H1 (cell line): ENCODE results near the gene GPATCH4. TPM values are rescaled to one million over a fixed set of nuclear protein-coding genes. Genes with fewer than 3 reads are reported as not detected.

Source experiments
- CTCF ChIA-PET: fragments of 300-600 bp; sonication (Branson Sonifier 250); formaldehyde crosslinking; loops from one replicate; lab custom pipeline; 2021; ENCODE audit not compliant: partially characterized antibody; lab: Charles Lee
- POLR2A ChIA-PET: fragments of 300-600 bp; sonication (Branson Sonifier 250); formaldehyde crosslinking; loops from one replicate; lab custom pipeline; 2021; ENCODE audit warnings: inconsistent platforms; ENCODE audit not compliant: partially characterized antibody; lab: Charles Lee
- DNase-seq, 2 experiments: peaks; one replicate each; pipeline versions ENCODE4 v3.0.0 to v3.0.0-alpha.2; 2010 to 2022; ENCODE audit warnings: low spot score in 2 of 2, low read depth in 1 of 2, mixed read lengths in 1 of 2
- FAIRE-seq: peaks from 2 replicates; lab custom pipeline; 2011; peaks lifted over from hg19 to GRCh38; lab: Jason Lieb, UNC
- H2AFZ ChIP-seq: 2 replicates; pipeline ENCODE4 v1.8.1; 2012; ENCODE audit warnings: low read length, inconsistent platforms
- H2AK5ac ChIP-seq: 2 replicates; pipeline ENCODE4 v1.6.1; 2013; ENCODE audit warnings: low read depth, low read length
- H2BK120ac ChIP-seq: replicated peaks from 2 replicates; pipeline ENCODE3; 2013; ENCODE audit warnings: low read depth, low read length, inconsistent platforms
- H2BK12ac ChIP-seq: 2 replicates; pipeline ENCODE4 v1.6.1; 2013; ENCODE audit warnings: low read depth, low read length
- H2BK15ac ChIP-seq: 2 replicates; pipeline ENCODE4 v1.6.1; 2013; ENCODE audit warnings: low read length
- H2BK20ac ChIP-seq: 2 replicates; pipeline ENCODE4 v1.6.1; 2013; ENCODE audit warnings: low read length
- H2BK5ac ChIP-seq: 2 replicates; pipeline ENCODE4 v1.6.1; 2013; ENCODE audit warnings: low read depth, low read length
- H3K14ac ChIP-seq: 2 replicates; pipeline ENCODE4 v1.6.1; 2013; ENCODE audit warnings: inconsistent platforms; ENCODE audit not compliant: insufficient read length
- H3K18ac ChIP-seq: 2 replicates; pipeline ENCODE4 v1.6.1; 2013; ENCODE audit warnings: low read length; ENCODE audit errors: extremely low read depth
- H3K23ac ChIP-seq: 2 replicates; pipeline ENCODE4 v1.6.1; 2013; ENCODE audit warnings: inconsistent platforms; ENCODE audit not compliant: insufficient read length
- H3K23me2 ChIP-seq: 2 replicates; pipeline ENCODE4 v1.6.1; 2013; ENCODE audit warnings: low read depth, low read length
- H3K27ac ChIP-seq: 2 replicates; pipeline ENCODE4 v1.6.1; 2011; ENCODE audit warnings: low read depth, low read length, inconsistent platforms
- H3K27me3 ChIP-seq, 4 experiments: replicated peaks in 1 of 4; 1 replicate in 1 of 4; 2 replicates in 3 of 4; pipeline versions ENCODE4 v1.6.1 to v1.8.1; 2011 to 2013; ENCODE audit warnings: low read length in 3 of 4, mild to moderate bottlenecking in 3 of 4, inconsistent platforms in 2 of 4, mixed read lengths in 2 of 4, moderate library complexity in 1 of 4; ENCODE audit not compliant: control insufficient read depth in 3 of 4, insufficient read depth in 3 of 4; ENCODE audit errors: extremely low read depth in 1 of 4
- H3K36me3 ChIP-seq, 4 experiments: 2 replicates each; pipeline versions ENCODE4 v1.6.1 to v1.8.1; 2011 to 2013; ENCODE audit warnings: mild to moderate bottlenecking in 4 of 4, low read length in 3 of 4, moderate library complexity in 2 of 4, control low read depth in 1 of 4, inconsistent platforms in 1 of 4; ENCODE audit not compliant: insufficient read depth in 4 of 4, control insufficient read depth in 2 of 4
- H3K4ac ChIP-seq: replicated peaks from 2 replicates; pipeline ENCODE3; 2013; ENCODE audit warnings: low read length, low read depth, mixed read lengths, inconsistent platforms; ENCODE audit not compliant: insufficient read length
- H3K4me1 ChIP-seq, 4 experiments: replicated peaks in 1 of 4; 1 replicate in 1 of 4; 2 replicates in 3 of 4; pipeline versions ENCODE4 v1.6.1 to v1.8.1; 2011 to 2013; ENCODE audit warnings: low read length in 3 of 4, inconsistent platforms in 2 of 4, mixed read lengths in 1 of 4; ENCODE audit not compliant: insufficient read depth in 4 of 4, control insufficient read depth in 3 of 4
- H3K4me2 ChIP-seq, 2 experiments: 2 replicates each; pipeline versions ENCODE4 v1.6.1 to v1.8.1; 2011 to 2013; ENCODE audit warnings: low read depth in 2 of 2, low read length in 2 of 2, control low read depth in 1 of 2, inconsistent platforms in 1 of 2, mild to moderate bottlenecking in 1 of 2; ENCODE audit not compliant: insufficient read depth in 1 of 2
- H3K4me3 ChIP-seq, 4 experiments: fragments of 200-600, 300-600 bp in 1 of 4; sonication (generic), shearing (Covaris generic), sonication (Bioruptor Twin) in 1 of 4; 2 replicates each; pipeline versions ENCODE4 v1.5.1 to v1.8.1; 2011 to 2016; ENCODE audit warnings: low read length in 4 of 4, low read depth in 3 of 4, control low read depth in 2 of 4, inconsistent platforms in 2 of 4, mild to moderate bottlenecking in 2 of 4, mixed read lengths in 1 of 4, moderate library complexity in 1 of 4; ENCODE audit not compliant: insufficient read depth in 2 of 4; ENCODE audit errors: extremely low read depth in 1 of 4
- H3K56ac ChIP-seq: replicated peaks from 2 replicates; pipeline ENCODE3; 2013; ENCODE audit warnings: low read depth, mild to moderate bottlenecking, mixed read lengths, low read length, inconsistent platforms; ENCODE audit not compliant: insufficient read length
- H3K79me1 ChIP-seq: 2 replicates; pipeline ENCODE4 v1.6.1; 2013; ENCODE audit warnings: low read depth, low read length, control low read depth
- H3K79me2 ChIP-seq, 2 experiments: 2 replicates each; pipeline versions ENCODE4 v1.6.1 to v1.8.1; 2012 to 2013; ENCODE audit warnings: low read length in 2 of 2, mild to moderate bottlenecking in 2 of 2, inconsistent platforms in 1 of 2; ENCODE audit not compliant: insufficient read depth in 2 of 2, control insufficient read depth in 1 of 2
- H3K9ac ChIP-seq, 4 experiments: replicated peaks in 1 of 4; 1 replicate in 1 of 4; 2 replicates in 3 of 4; pipeline versions ENCODE4 v1.6.1 to v1.8.1; 2011 to 2013; ENCODE audit warnings: low read depth in 3 of 4, low read length in 3 of 4, control low read depth in 2 of 4, mild to moderate bottlenecking in 2 of 4, moderate library complexity in 2 of 4, inconsistent platforms in 1 of 4; ENCODE audit errors: extremely low read depth in 1 of 4
- H3K9me3 ChIP-seq, 2 experiments: 2 replicates each; pipeline versions ENCODE4 v1.6.1 to v1.8.1; 2012 to 2013; ENCODE audit warnings: mild to moderate bottlenecking in 2 of 2, moderate library complexity in 2 of 2, control low read depth in 1 of 2, inconsistent platforms in 1 of 2, low read depth in 1 of 2, low read length in 1 of 2, mixed read lengths in 1 of 2; ENCODE audit not compliant: insufficient read depth in 2 of 2
- H4K20me1 ChIP-seq, 2 experiments: replicated peaks in 1 of 2; 2 replicates each; pipeline versions ENCODE3 to v1.8.1; 2011 to 2013; ENCODE audit warnings: inconsistent platforms in 2 of 2, low read length in 2 of 2, mild to moderate bottlenecking in 1 of 2; ENCODE audit not compliant: insufficient read depth in 2 of 2, control insufficient read depth in 1 of 2
- H4K5ac ChIP-seq: 2 replicates; pipeline ENCODE4 v1.6.1; 2013; ENCODE audit warnings: low read length, low read depth, mixed read lengths, inconsistent platforms; ENCODE audit not compliant: insufficient read length
- H4K8ac ChIP-seq: 2 replicates; pipeline ENCODE4 v1.8.0; 2013; ENCODE audit warnings: mild to moderate bottlenecking, moderate library complexity, low read length, inconsistent platforms; ENCODE audit not compliant: insufficient read depth; ENCODE audit errors: extremely low read depth
- H4K91ac ChIP-seq: replicated peaks from 2 replicates; pipeline ENCODE3; 2013; ENCODE audit warnings: low read length, mixed read lengths, inconsistent platforms; ENCODE audit not compliant: insufficient read length
- CTCF ChIP-seq, 3 experiments: IDR thresholded peaks; 1 replicate in 2 of 3; 2 replicates in 1 of 3; pipeline versions ENCODE4 v1.5.1 to v1.6.1; 2011; ENCODE audit warnings: low read length in 3 of 3, mild to moderate bottlenecking in 3 of 3, inconsistent platforms in 2 of 3, low read depth in 1 of 3, moderate library complexity in 1 of 3; ENCODE audit not compliant: insufficient read depth in 1 of 3; ENCODE audit errors: control extremely low read depth in 1 of 3
- E2F6 ChIP-seq: IDR thresholded peaks from 2 replicates; pipeline ENCODE4 v1.6.1; 2012; ENCODE audit warnings: inconsistent platforms
- HDAC2 ChIP-seq, 2 experiments: fragments of 300-600 bp in 1 of 2; sonication (generic) in 1 of 2; IDR thresholded peaks; 2 replicates each; pipeline ENCODE4 v1.6.1; 2011 to 2012; ENCODE audit warnings: low read depth in 2 of 2, low read length in 2 of 2, mild to moderate bottlenecking in 2 of 2, moderate library complexity in 2 of 2, borderline replicate concordance in 1 of 2, inconsistent platforms in 1 of 2
- POLR2AphosphoS5 ChIP-seq: IDR thresholded peaks from 2 replicates; pipeline ENCODE4 v1.6.1; 2011; ENCODE audit warnings: low read depth, low read length
- POU5F1 ChIP-seq: IDR thresholded peaks from 2 replicates; pipeline ENCODE4 v1.6.1; 2011; ENCODE audit warnings: low read depth, mild to moderate bottlenecking, low read length, moderate library complexity
- RXRA ChIP-seq: IDR thresholded peaks from 2 replicates; pipeline ENCODE4 v1.6.1; 2011; ENCODE audit warnings: low read depth, mild to moderate bottlenecking, low read length, moderate library complexity; ENCODE audit not compliant: insufficient read depth
- WGBS, 2 experiments: shearing (Covaris generic) in 1 of 2; methylation state at CpG; one replicate each; pipeline versions ENCODE4 v1.1.6 to v1.1.7; 2013 to 2015; ENCODE audit warnings: low lambda C conversion rate in 2 of 2, mixed read lengths in 2 of 2, inconsistent platforms in 1 of 2, low coverage in 1 of 2, missing lambda C conversion rate in 1 of 2; ENCODE audit not compliant: insufficient replicate concordance in 2 of 2, insufficient coverage in 1 of 2, insufficient read length in 1 of 2; ENCODE audit errors: extremely low coverage in 1 of 2, missing lambda C conversion rate in 1 of 2; 5-methylcytosine and 5-hydroxymethylcytosine counted together
- polyA plus RNA-seq, 7 experiments: library from polyadenylated mRNA; depleted of rRNA in 3 of 7; stranded (reverse) in 5 of 7; unstranded in 2 of 7; fragments of >200 nt in 5 of 7; fragments of 200-250 nt in 2 of 7; gene quantifications; 1 replicate in 5 of 7; 2 replicates in 1 of 7; 4 replicates in 1 of 7; pipeline versions ENCODE4 v1.2.1 to v1.2.3, GENCODE V29; 2011 to 2013; ENCODE audit warnings: missing spikeins in 2 of 7, mixed read lengths in 2 of 7
- total RNA-seq: library from RNA; stranded (reverse); fragmentation: NEBNext Ultra II Directional; extraction: Animal tissue kit (Norgen Biotek cat#: 25700); gene quantifications from 2 replicates; pipeline ENCODE4 v1.2.1, GENCODE V29; 2021

Gene GPATCH4
- total and polyA plus RNA-seq, 2 of the 8 experiments (the other 6 are each of a cell fraction or from before 2014, with no cell fraction given) = 20.5 to 47.9 TPM

- H3K4me3 ChIP-seq = peak overlapping the region in 1 of 4 experiments; percentile 42; a peak in 3 of 8 replicates
- H3K23ac ChIP-seq = no peak overlapping the region
- H3K4me2 ChIP-seq = peak overlapping the region; percentile 1 to 36
- peak overlapping the region; percentile 48; the same call in 1 of the 2 replicates for H2BK15ac ChIP-seq
- WGBS, 2 experiments = 42% methylated on average over 19 of the region's 20 CpGs; no CpG with 5 or more reads in 1 of the 2 experiments
- 0 out of 2 replicates have a peak overlapping the region, but pooled peaks have one; percentile 9 for H4K8ac ChIP-seq
- FAIRE-seq (peak; percentile 55), DNase-seq (peak in 1 of 2 experiments; percentile 88)
- no peaks in the 10 kb centered on the region; the same call in 1 of the 2 replicates for H3K23me2 ChIP-seq
- peak overlapping the region; percentile 68; the same call in 1 of the 2 replicates for H3K18ac ChIP-seq
- peak overlapping the region; percentile 14 for H2BK120ac ChIP-seq
- H3K9ac ChIP-seq = no peak overlapping the region
- no peak overlapping the region for H4K5ac ChIP-seq
- no peak overlapping the region for H3K27ac ChIP-seq
- peak overlapping the region; percentile 48; the same call in 1 of the 2 replicates for H2BK20ac ChIP-seq
- ChIA-PET POLR2A (interaction anchor here (0.9 to 3.6 kb wide), 6 partner anchors 8 to 28 kb away, joined by 3 to 27 read pairs (median 6); partner anchors contain the start of genes GPATCH4 and NAXE), CTCF (interaction anchor here (0.5 to 4.7 kb wide), 18 partner anchors 8 to 128 kb away, joined by 3 to 35 read pairs (median 8); partner anchors contain the start of gene HAPLN2)
- peak overlapping the region; percentile 81 for H2AFZ ChIP-seq
- H4K91ac ChIP-seq = peak overlapping the region; percentile 60
- H3K36me3 ChIP-seq = no peaks in the 10 kb centered on the region
- no peaks in the 10 kb centered on the region for H3K27me3 ChIP-seq
- peak overlapping the region; percentile 33 for H3K4ac ChIP-seq
- H3K79me1 ChIP-seq = no peaks in the 10 kb centered on the region
- H2BK12ac ChIP-seq = peak overlapping the region; percentile 68
- H3K4me1 ChIP-seq = peaks cover 0 to 10% (median 3%) of the 10 kb centered on the region in 4 experiments; a peak in 5 of 7 replicates
- H4K20me1 ChIP-seq = no peaks in the 10 kb centered on the region
- H2AK5ac ChIP-seq = no peak overlapping the region
- H3K56ac ChIP-seq = no peak overlapping the region
- H2BK5ac ChIP-seq = peak overlapping the region; percentile 66; the same call in 1 of the 2 replicates
- no peaks in the 10 kb centered on the region for H3K9me3 ChIP-seq
- H3K14ac ChIP-seq = no peak overlapping the region
- no peaks in the 10 kb centered on the region for H3K79me2 ChIP-seq
- peak; percentile 50 to 87 (median 85) for TF ChIP-seq CTCF (IDR thresholded peaks at IDR 0.05; ENCODE audit: control extremely low read depth in 1 of 3, insufficient read depth in 1 of 3, low read depth in 1 of 3, low read length in 3 of 3)
- TF ChIP-seq HDAC2 (IDR thresholded peaks at IDR 0.05; ENCODE audit: borderline replicate concordance in 1 of 2, low read depth in 2 of 2, low read length in 2 of 2) = no peak
- no peak for TF ChIP-seq POU5F1
- TF ChIP-seq POLR2AphosphoS5 = no peak
- TF ChIP-seq E2F6 = no peak
- 0 out of 2 replicates have a peak, but pooled peaks have one; percentile 65 for TF ChIP-seq RXRA
Measured at GRCh38 chr1:156583821-156584622, 17.3 kb downstream of the GPATCH4 start.
